ENCODE measurements around the gene FMN2.
A peak's percentile ranks its signal among the peaks of the same experiment; 100 is the strongest.

The FMN2 gene

GRCh38 chr1:240134596-240134995 lies 42.9 kb downstream of the FMN2 start:
- DNase-seq (ENCODE audit: low read depth): no peak
- H3K4me3 ChIP-seq (ENCODE audit: low read length): no peak overlapping the region
- TF ChIP-seq CTCF (IDR thresholded peaks at IDR 0.05; ENCODE audit: insufficient read depth, low read depth, low read length, missing control alignments): no peak

GRCh38 chr1:240136402-240136801 lies 44.7 kb downstream of the FMN2 start:
- no peak for DNase-seq (ENCODE audit: low read depth)
- no peak for TF ChIP-seq CTCF (IDR thresholded peaks at IDR 0.05; ENCODE audit: insufficient read depth, low read depth, low read length, missing control alignments)
- no peak overlapping the region for H3K4me3 ChIP-seq (ENCODE audit: low read length)

DNA sequence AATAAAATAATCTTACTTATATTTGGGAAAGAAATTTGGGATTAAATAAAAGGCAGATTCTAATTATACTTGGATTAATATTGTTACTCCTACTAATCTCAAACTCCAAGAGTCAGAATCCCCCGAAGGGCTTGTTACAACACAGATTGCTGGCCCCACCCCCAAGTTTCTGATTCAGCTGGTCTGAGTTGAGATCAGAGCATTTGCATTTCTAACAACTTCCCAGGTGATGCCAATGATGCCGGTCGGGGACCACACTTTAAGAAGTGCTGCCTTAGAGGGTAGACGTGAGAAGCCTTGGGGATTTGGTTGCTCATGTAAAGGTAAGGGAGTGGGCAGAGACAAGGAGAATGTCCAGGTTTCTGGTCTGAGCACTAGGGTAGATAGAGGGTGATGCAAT lies 47.2 kb downstream of the FMN2 start:
- H3K4me3 ChIP-seq (ENCODE audit: low read length): no peak overlapping the region
- no peak for TF ChIP-seq CTCF (IDR thresholded peaks at IDR 0.05; ENCODE audit: insufficient read depth, low read depth, low read length, missing control alignments)

DNA sequence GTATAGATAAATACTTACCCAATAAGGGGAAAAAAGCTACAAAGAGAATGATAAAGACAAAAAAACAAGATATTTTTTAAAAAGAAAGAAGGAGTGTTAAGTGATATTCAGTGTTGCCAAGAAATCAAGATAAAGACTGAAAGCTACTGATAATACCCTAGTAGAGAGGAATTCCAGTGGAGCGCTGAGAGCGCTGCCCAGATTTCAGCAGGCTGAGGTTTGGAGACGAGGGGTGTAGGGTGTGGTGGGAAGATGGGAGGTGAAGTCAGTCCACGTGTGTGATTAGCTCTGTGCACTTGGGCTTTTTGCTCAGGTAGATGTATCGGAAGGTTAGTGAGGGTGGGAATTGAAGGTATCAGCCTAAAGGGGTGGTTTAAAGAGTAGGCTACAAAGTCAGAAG lies 47.8 kb downstream of the FMN2 start:
- H3K4me3 ChIP-seq (ENCODE audit: low read length): no peak overlapping the region
- DNase-seq (ENCODE audit: low read depth): no peak
- no peak for TF ChIP-seq CTCF (IDR thresholded peaks at IDR 0.05; ENCODE audit: insufficient read depth, low read depth, low read length, missing control alignments)

More for the DNA sequence above, 47.2 kb downstream of the FMN2 start:
- no peak for DNase-seq (ENCODE audit: low read depth)

DNA sequence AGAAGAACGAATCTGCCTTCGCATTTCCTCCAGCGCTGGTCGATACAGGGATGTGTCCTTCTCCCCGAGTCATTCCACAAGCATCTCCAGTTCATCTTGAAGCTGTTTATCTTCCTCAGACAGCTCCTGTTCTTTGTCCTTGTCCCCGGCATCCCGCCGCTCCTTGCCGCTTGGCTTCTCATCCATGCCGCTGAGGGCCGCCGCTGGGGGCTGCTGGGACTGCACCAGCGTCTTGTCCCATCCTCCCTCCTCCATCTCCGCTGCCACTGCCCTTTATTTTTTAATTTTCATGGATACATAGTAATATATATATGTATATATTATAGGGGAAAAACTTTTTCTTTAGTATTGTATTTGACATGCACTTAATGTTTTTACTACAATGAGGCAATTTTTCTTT lies 53.4 kb downstream of the FMN2 start:
- no peak for DNase-seq (ENCODE audit: low read depth)
- TF ChIP-seq CTCF (IDR thresholded peaks at IDR 0.05; ENCODE audit: insufficient read depth, low read depth, low read length, missing control alignments): no peak
- H3K4me3 ChIP-seq (ENCODE audit: low read length): no peak overlapping the region

DNA sequence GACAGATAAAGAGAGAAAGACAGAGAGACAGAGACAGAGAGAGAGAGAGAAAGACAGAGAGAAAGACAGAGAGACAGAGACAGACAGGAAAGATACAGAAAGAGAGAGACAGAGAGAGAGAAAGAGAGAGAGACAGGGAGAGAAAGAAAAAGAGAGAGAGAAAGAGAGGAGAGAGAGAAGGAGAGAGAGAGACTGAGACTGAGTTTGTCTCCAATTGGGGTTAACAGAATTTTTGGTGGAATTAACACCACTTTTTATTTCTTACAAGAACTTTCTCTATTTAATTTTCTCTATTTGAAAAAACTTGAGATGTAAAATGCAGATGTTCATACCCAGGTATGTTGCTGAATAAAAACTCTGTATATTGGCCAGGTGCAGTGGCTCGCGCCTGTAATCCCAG lies 56.6 kb downstream of the FMN2 start:
- DNase-seq (ENCODE audit: low read depth): no peak
- H3K4me3 ChIP-seq (ENCODE audit: low read length): no peak overlapping the region
- no peak for TF ChIP-seq CTCF (IDR thresholded peaks at IDR 0.05; ENCODE audit: insufficient read depth, low read depth, low read length, missing control alignments)

DNA sequence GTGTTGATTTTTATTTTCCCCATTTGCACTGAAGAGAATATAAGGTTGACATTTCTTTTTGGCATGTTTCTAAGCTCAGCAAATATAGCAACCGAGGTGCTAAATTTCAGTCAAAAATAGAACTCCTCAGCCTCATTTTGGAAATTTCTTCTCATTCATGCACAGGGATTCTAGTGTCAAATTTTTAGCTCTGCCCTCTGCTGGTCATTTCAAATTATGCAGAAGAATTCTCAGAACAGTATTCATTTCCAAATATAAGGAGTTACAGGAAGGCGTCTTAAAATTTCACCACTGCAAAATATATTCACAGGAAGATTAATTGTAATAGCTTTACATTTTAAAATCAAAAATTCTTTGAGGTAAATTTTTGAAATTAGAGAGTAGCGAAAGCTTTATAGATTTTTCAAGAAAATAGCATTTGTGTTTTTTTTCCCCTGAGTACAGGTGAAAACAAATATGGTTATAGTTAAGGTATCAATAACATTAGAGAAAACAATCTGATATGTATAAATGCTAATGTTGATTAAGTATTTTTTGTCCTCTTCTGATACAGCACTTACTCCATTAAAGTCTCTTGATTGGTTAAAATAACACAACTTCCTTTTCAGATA lies 57.9 kb downstream of the FMN2 start:
- H3K4me3 ChIP-seq (ENCODE audit: low read length): no peak overlapping the region
- peak; percentile 61 for TF ChIP-seq CTCF (IDR thresholded peaks at IDR 0.05; ENCODE audit: insufficient read depth, low read depth, low read length, missing control alignments)
- peak; percentile 30 for DNase-seq (ENCODE audit: low read depth)
